Measurements from ENCODE around the gene OR6C76. TPM values are rescaled to one million over a fixed set of nuclear protein-coding genes. Genes with fewer than 3 reads are reported as not detected.

The OR6C76 gene
- total and polyA plus RNA-seq, 2 experiments from 2014 or later: not detected

DNA sequence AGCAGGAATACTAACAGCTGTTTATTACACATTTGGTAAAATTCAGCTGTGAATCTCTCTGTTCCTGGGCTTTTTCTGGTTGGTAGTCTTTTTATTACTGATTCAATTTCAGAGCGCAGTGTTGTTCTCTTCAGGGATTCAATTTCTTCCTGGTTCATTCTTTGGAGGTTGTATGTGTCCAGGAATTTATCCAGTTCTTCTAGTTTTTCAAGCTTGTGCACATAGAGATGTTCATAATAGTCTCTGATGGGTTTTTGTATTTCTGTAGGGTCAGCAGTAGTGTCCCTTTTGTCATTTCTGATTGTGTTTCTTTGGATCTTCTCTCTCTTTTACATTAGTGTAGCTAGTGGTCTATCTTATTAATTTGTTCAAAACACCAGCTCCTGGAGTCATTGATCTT lies 9.1 kb upstream of the OR6C76 start:
- no peaks in the 10 kb centered on the region for H3K27me3 ChIP-seq (ENCODE audit: insufficient read depth)

More for the DNA sequence above, 9.1 kb upstream of the OR6C76 start:
- H3K4me2 ChIP-seq: no peak overlapping the region
- DNase-seq (ENCODE audit: low spot score) (no peak), ATAC-seq (no peak)
- Mint-ChIP-seq H3K4me3 (no peak overlapping the region), H3K4me1 (no peaks in the 10 kb centered on the region; the same call in 1 of the 3 replicates), H3K36me3 (ENCODE audit: low read depth) (no peaks in the 10 kb centered on the region), H3K9me3 (no peaks in the 10 kb centered on the region), H3K27me3 (ENCODE audit: insufficient read depth, low read depth, poor library complexity) (peaks cover 6% of the 10 kb centered on the region), H3K27ac (no peak overlapping the region)
- TF ChIP-seq EZH2phosphoT487 (IDR thresholded peaks at IDR 0.05; ENCODE audit: unreplicated experiment) (no peak), NANOG (IDR thresholded peaks at IDR 0.05; ENCODE audit: borderline replicate concordance) (no peak), POLR2AphosphoS5 (IDR thresholded peaks at IDR 0.05; ENCODE audit: low read depth) (no peak), CREB1 (CRISPR knock-in tag; IDR thresholded peaks at IDR 0.05; ENCODE audit: low read depth) (no peak), EZH2 (IDR thresholded peaks at IDR 0.05; ENCODE audit: low read depth, unreplicated experiment) (no peak), ZNF331 (CRISPR knock-in tag; IDR thresholded peaks at IDR 0.05; ENCODE audit: low read depth) (no peak), STAT1 (IDR thresholded peaks at IDR 0.05; ENCODE audit: unreplicated experiment) (no peak), ZNF114 (CRISPR knock-in tag; IDR thresholded peaks at IDR 0.05) (no peak), JUNB (IDR thresholded peaks at IDR 0.05; ENCODE audit: unreplicated experiment) (no peak)
- TF ChIP-seq, protein P1, sequence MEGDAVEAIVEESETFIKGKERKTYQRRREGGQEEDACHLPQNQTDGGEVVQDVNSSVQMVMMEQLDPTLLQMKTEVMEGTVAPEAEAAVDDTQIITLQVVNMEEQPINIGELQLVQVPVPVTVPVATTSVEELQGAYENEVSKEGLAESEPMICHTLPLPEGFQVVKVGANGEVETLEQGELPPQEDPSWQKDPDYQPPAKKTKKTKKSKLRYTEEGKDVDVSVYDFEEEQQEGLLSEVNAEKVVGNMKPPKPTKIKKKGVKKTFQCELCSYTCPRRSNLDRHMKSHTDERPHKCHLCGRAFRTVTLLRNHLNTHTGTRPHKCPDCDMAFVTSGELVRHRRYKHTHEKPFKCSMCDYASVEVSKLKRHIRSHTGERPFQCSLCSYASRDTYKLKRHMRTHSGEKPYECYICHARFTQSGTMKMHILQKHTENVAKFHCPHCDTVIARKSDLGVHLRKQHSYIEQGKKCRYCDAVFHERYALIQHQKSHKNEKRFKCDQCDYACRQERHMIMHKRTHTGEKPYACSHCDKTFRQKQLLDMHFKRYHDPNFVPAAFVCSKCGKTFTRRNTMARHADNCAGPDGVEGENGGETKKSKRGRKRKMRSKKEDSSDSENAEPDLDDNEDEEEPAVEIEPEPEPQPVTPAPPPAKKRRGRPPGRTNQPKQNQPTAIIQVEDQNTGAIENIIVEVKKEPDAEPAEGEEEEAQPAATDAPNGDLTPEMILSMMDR (conservative IDR thresholded peaks at IDR 0.05; ENCODE audit: low read depth in 2 of 2): no peak
- TF ChIP-seq, protein P2, sequence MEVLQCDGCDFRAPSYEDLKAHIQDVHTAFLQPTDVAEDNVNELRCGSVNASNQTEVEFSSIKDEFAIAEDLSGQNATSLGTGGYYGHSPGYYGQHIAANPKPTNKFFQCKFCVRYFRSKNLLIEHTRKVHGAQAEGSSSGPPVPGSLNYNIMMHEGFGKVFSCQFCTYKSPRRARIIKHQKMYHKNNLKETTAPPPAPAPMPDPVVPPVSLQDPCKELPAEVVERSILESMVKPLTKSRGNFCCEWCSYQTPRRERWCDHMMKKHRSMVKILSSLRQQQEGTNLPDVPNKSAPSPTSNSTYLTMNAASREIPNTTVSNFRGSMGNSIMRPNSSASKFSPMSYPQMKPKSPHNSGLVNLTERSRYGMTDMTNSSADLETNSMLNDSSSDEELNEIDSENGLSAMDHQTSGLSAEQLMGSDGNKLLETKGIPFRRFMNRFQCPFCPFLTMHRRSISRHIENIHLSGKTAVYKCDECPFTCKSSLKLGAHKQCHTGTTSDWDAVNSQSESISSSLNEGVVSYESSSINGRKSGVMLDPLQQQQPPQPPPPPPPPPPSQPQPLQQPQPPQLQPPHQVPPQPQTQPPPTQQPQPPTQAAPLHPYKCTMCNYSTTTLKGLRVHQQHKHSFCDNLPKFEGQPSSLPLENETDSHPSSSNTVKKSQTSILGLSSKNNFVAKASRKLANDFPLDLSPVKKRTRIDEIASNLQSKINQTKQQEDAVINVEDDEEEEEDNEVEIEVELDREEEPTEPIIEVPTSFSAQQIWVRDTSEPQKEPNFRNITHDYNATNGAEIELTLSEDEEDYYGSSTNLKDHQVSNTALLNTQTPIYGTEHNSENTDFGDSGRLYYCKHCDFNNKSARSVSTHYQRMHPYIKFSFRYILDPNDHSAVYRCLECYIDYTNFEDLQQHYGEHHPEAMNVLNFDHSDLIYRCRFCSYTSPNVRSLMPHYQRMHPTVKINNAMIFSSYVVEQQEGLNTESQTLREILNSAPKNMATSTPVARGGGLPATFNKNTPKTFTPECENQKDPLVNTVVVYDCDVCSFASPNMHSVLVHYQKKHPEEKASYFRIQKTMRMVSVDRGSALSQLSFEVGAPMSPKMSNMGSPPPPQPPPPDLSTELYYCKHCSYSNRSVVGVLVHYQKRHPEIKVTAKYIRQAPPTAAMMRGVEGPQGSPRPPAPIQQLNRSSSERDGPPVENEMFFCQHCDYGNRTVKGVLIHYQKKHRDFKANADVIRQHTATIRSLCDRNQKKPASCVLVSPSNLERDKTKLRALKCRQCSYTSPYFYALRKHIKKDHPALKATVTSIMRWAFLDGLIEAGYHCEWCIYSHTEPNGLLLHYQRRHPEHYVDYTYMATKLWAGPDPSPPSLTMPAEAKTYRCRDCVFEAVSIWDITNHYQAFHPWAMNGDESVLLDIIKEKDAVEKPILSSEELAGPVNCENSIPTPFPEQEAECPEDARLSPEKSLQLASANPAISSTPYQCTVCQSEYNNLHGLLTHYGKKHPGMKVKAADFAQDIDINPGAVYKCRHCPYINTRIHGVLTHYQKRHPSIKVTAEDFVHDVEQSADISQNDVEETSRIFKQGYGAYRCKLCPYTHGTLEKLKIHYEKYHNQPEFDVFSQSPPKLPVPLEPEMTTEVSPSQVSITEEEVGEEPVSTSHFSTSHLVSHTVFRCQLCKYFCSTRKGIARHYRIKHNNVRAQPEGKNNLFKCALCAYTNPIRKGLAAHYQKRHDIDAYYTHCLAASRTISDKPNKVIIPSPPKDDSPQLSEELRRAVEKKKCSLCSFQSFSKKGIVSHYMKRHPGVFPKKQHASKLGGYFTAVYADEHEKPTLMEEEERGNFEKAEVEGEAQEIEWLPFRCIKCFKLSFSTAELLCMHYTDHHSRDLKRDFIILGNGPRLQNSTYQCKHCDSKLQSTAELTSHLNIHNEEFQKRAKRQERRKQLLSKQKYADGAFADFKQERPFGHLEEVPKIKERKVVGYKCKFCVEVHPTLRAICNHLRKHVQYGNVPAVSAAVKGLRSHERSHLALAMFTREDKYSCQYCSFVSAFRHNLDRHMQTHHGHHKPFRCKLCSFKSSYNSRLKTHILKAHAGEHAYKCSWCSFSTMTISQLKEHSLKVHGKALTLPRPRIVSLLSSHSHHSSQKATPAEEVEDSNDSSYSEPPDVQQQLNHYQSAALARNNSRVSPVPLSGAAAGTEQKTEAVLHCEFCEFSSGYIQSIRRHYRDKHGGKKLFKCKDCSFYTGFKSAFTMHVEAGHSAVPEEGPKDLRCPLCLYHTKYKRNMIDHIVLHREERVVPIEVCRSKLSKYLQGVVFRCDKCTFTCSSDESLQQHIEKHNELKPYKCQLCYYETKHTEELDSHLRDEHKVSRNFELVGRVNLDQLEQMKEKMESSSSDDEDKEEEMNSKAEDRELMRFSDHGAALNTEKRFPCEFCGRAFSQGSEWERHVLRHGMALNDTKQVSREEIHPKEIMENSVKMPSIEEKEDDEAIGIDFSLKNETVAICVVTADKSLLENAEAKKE (CRISPR knock-in tag; IDR thresholded peaks at IDR 0.05): no peak
- TF ChIP-seq, protein P3, sequence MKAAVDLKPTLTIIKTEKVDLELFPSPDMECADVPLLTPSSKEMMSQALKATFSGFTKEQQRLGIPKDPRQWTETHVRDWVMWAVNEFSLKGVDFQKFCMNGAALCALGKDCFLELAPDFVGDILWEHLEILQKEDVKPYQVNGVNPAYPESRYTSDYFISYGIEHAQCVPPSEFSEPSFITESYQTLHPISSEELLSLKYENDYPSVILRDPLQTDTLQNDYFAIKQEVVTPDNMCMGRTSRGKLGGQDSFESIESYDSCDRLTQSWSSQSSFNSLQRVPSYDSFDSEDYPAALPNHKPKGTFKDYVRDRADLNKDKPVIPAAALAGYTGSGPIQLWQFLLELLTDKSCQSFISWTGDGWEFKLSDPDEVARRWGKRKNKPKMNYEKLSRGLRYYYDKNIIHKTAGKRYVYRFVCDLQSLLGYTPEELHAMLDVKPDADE (IDR thresholded peaks at IDR 0.05): no peak
- TF ChIP-seq, protein P4, sequence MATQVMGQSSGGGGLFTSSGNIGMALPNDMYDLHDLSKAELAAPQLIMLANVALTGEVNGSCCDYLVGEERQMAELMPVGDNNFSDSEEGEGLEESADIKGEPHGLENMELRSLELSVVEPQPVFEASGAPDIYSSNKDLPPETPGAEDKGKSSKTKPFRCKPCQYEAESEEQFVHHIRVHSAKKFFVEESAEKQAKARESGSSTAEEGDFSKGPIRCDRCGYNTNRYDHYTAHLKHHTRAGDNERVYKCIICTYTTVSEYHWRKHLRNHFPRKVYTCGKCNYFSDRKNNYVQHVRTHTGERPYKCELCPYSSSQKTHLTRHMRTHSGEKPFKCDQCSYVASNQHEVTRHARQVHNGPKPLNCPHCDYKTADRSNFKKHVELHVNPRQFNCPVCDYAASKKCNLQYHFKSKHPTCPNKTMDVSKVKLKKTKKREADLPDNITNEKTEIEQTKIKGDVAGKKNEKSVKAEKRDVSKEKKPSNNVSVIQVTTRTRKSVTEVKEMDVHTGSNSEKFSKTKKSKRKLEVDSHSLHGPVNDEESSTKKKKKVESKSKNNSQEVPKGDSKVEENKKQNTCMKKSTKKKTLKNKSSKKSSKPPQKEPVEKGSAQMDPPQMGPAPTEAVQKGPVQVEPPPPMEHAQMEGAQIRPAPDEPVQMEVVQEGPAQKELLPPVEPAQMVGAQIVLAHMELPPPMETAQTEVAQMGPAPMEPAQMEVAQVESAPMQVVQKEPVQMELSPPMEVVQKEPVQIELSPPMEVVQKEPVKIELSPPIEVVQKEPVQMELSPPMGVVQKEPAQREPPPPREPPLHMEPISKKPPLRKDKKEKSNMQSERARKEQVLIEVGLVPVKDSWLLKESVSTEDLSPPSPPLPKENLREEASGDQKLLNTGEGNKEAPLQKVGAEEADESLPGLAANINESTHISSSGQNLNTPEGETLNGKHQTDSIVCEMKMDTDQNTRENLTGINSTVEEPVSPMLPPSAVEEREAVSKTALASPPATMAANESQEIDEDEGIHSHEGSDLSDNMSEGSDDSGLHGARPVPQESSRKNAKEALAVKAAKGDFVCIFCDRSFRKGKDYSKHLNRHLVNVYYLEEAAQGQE (IDR thresholded peaks at IDR 0.05; ENCODE audit: unreplicated experiment): no peak
- H3K27ac ChIP-seq (ENCODE audit: low read depth): no peak overlapping the region
- 0 out of 2 replicates have a peak, but pooled peaks cover 6% of the 10 kb centered on the region for H3K4me1 ChIP-seq (ENCODE audit: insufficient read depth)
- no peaks in the 10 kb centered on the region for H3K79me2 ChIP-seq (replicated peaks; ENCODE audit: insufficient read depth)
- H4K20me1 ChIP-seq (replicated peaks; ENCODE audit: insufficient read depth): no peaks in the 10 kb centered on the region
- no peak overlapping the region for H2AFZ ChIP-seq
- H3K9me2 ChIP-seq (ENCODE audit: insufficient read depth): no peaks in the 10 kb centered on the region
- H3K36me3 ChIP-seq (ENCODE audit: insufficient read depth): no peaks in the 10 kb centered on the region
- H3K4me3 ChIP-seq: no peak overlapping the region
- no peaks in the 10 kb centered on the region for H3F3A ChIP-seq (replicated peaks; ENCODE audit: low read depth)

Data from GM23338 (cell line).